GM21528 (cell line): Measurements from ENCODE around the gene SUPT3H.
A peak's percentile ranks its signal among the peaks of the same experiment; 100 is the strongest.
"Not testable (repeated sequence)": the region's sequence is repeated elsewhere in the genome, so short reads cannot be mapped to it uniquely, and the experiment has no call there.

ENCODE experiments used
- ATAC-seq: cut with Tn5 transposase; IDR thresholded peaks from one replicate; pipeline ENCODE4 v1.9.1; 2021; ENCODE audit warnings: mild to moderate bottlenecking, moderate library complexity; ENCODE audit not compliant: unreplicated experiment, low FRiP score

Gene SUPT3H

DNA sequence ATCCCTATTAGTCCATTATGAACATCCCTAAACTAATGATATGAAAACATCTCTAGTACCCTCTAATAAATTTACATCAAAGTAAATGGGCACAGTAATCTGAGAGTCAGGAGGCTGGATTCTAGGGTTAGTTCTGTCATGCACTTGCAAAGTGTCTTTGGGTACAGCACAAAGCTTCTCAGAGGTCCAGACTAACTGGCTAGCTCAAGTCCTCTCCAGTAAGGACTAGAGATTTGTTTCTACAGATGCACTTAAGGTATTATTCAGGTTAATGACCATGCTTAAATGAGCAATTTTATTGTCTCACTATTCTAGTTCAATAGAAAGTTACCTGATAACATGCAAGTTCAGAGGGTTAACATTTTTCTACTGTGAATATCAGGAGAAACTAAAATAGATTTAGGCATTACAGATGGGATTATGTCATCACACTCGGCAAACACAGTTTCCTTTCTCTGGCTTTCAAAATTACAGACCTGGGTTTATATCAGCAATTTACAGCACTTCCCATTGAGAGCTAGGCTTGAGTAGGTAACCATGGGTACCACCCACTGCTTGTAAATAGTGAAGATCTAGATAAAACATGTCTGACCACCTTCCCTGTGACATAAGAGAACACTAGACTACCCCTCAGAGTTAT is 452.5 kb downstream of the SUPT3H start:
- ATAC-seq = no peak

GRCh38 chr6:44923444-44923843 is 454.3 kb downstream of the SUPT3H start:
- ATAC-seq = no peak

DNA sequence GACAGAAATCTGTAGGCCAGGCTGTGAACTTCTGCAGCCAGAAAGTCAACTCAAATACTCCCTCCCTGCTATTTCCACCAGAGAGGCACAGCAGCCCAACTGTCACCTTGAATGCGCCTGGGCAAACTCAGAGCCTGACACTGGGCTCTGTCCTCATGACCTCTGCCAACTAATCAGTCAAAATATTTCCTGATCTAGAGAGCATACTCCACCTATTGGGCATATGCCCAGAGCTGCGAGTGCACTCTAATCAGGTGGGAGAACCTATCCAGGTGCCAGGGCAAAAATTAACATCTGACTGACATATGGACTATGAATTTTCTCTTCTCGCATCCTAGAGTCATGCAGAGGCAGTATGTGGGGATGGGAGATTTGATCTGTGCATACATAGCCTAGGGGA is 455.9 kb downstream of the SUPT3H start:
- no peak for ATAC-seq

DNA sequence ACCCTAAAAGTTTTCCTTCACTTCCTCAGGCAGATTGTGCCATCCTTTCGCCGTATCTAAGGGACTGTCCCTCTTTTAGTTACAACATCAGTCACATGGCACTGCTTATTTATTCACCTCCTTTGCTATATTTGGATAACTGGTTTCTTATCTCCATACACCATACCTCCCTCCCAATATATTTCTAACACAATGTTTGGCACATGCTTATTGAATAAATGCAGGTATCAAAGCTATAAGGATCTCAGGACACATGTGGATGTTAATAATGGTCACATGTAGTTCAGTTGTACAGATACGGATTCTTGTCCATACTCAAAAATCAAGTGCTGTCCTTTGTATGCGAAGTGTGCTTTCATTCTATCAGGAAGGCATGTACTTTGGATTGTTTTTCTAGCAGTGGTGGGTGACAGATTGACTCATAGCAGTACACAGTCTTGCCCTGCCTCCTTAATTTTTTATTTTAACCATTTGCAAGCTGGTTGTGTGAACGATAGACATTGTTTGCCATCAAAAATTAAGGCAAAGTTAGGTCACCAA is 456.7 kb downstream of the SUPT3H start:
- ATAC-seq = no peak

DNA sequence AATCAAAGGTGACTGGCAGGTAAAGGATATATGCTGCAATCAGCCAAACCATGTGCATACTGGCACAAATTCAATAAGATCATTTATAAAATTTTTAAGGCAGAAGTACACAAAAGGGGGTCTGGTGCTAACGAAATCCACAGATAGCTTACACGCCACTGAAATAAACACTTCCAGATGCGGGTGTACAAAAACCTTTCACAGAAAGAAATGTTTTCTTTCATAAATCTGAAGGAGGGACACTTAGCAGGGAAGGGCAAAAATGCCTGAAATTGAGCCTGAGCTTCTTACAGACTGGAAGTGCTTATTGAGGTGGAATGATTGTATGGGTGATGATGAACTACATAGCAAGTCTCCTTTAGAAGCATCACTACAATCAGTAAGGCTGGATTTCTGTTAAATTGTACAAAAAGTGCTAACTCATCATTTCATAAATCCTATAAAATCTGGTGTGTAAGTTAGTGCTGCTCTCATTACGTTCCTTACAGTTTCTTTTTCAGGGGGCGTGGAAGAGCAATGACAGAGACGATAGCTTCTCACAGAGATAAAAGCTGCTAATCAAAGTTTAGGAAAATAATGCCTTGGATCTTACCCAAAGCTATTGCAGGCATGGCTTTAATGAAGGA is 458.9 kb downstream of the SUPT3H start:
- no peak for ATAC-seq

DNA sequence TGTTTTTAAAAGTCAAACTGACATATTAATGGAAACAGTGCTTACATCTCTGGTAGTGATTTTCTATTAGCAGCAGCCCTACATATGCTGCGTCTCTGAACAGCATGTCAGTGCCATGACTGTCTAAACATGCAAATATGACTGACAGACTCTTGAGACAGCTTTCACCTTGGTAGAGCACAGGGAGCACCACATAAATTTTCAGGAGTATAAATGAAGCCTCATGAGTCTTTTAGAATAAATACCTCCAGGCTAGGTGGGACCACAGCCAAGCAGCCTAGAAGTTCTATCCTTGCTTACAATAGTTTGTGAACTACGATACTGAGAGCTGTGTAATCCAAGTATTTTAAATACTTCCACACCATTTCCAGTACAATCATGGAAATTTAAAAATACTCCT is 460.3 kb downstream of the SUPT3H start:
- ATAC-seq = no peak

- ATAC-seq = no peak
Observed at GRCh38 chr6:44915111-44915510, 462.6 kb downstream of the SUPT3H start.

GRCh38 chr6:44914141-44914540 is 463.6 kb downstream of the SUPT3H start:
- ATAC-seq = no peak

GRCh38 chr6:44906761-44907160 is 471.0 kb downstream of the SUPT3H start:
- no peak for ATAC-seq

- ATAC-seq = not testable (repeated sequence)
Observed at GRCh38 chr6:44900358-44900757, 477.4 kb downstream of the SUPT3H start.

DNA sequence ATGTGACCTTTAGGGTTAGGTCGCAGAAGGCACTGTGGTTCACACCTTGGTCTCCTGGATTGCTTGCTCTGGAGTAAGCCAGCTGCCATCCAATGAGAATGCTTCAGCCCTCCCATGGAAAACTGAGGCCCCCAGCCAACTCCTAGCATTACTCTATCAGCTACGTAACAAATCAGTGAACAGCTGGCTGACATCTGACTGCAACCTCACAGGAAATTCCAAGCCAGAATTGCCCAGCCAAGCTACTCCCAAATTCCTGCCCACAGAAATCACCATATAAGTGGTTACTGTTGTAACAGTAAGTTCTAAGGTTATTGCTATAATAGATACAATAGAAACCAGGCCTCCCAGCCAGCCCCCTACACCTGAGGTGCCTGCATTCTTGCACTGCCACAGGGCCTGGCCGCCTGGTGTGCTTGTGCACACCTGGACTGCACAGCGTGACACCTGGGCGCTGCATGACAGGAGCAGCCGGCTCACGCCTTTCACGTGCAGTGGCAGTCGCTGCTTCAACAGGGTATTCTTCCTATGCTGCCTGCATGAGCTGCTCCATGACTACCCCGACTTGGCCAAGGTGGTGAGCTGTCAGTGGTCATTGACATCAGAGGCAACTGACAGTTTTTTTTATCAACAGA is 479.3 kb downstream of the SUPT3H start:
- no peak for ATAC-seq

DNA sequence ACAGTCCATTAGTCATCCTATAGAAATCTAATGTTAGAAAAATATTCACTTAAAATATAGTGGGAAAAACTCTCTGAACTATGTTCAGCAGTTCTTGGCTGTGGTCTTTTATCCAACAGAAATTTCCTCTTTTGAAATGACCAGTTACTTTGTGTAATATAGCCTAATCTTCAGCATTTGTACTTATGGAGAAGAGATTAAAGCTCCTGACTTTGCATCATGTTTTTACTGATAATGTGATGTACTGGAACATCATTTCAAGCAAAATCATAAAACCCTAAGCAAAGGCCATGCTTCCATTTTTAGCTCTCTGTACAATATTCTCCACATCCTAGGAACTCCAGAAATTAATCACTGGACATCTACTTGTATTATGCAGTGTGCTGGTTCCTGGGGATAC is 480.4 kb downstream of the SUPT3H start:
- no peak for ATAC-seq

GRCh38 chr6:44896701-44897100 is 481.0 kb downstream of the SUPT3H start:
- no peak for ATAC-seq

- ATAC-seq = no peak
Observed at GRCh38 chr6:44892579-44892978, 485.2 kb downstream of the SUPT3H start.

GRCh38 chr6:44879071-44879470 is 498.7 kb downstream of the SUPT3H start:
- ATAC-seq = not testable (repeated sequence)

GRCh38 chr6:44876638-44877037 is 501.1 kb downstream of the SUPT3H start:
- not testable (repeated sequence) for ATAC-seq

- peak; percentile 83 for ATAC-seq
Observed at GRCh38 chr6:44869321-44869897, 508.3 kb downstream of the SUPT3H start.

- peak; percentile 29 for ATAC-seq
Observed at GRCh38 chr6:44868910-44869309, 508.8 kb downstream of the SUPT3H start.

- peak; percentile 52 for ATAC-seq
Observed at GRCh38 chr6:44868335-44868668, 509.4 kb downstream of the SUPT3H start.

DNA sequence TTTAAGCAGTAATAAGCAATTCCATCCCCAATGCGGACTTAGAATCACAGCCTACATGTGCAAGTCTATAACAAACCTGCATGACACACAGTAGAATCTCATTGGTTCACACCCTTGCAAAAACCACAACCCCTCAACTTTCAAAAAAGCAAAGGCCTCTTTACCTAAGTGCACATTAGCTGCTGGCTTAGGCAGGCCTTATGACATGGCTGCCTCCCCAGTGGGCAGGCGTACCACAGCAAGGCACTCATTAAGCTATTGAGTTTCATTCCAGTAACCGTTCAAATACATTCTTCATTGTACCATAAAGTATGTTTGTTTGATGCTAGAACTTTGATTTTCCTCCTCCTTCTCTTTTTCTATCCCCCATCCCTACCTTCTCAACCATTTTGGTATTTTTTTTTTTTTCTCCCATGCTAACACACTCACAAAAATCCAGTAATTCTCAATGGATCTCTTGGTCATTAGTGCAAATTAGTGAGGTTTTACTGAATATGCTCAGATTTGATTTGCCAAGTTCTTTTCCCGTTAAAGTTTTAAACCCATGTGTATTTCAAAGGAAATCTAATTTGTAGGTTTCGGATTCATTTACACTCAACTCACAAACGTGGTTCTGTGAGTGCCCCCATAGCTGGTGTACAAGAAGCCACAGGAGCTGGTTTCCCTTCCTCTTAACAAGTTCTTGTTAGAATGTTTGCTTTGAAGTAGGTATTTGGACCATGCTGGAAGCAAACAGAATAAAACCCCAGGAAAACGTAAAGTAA is 510.0 kb downstream of the SUPT3H start:
- peak; percentile 67 for ATAC-seq

DNA sequence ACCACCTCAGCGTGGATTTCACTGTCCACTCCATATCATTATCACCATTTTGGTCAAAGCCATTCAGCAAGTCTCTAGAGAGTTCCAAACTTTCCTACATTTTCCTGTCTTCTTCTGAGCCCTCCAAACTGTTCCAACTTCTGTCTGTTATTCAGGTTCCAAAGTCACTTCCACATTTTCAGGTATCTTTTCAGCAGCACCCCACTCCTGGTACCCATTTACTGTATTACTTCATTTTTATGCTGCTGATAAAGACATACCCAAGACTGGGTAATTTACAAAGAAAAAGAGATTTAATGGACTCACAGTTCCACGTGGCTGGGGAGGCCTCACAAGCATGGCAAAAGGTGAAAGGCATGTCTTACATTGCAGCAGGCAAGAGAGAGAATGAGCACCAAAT is 512.5 kb downstream of the SUPT3H start:
- ATAC-seq = not testable (repeated sequence)
